Mesendoderm (in vitro differentiated cells): ENCODE results near the gene CPNE7.
A peak's percentile ranks its signal among the peaks of the same experiment; 100 is the strongest.

ENCODE experiments used
- DNase-seq: peaks from one replicate; pipeline ENCODE4 v3.0.0; 2013
- H2AK5ac ChIP-seq: 2 replicates; pipeline ENCODE4 v1.6.1; 2013; ENCODE audit warnings: low read length, inconsistent platforms
- H2BK120ac ChIP-seq: 2 replicates; pipeline ENCODE4 v1.6.1; 2013; ENCODE audit warnings: low read depth, mild to moderate bottlenecking, low read length, moderate library complexity, mixed read lengths
- H2BK15ac ChIP-seq: replicated peaks from 2 replicates; pipeline ENCODE4 v1.6.1; 2013; ENCODE audit warnings: low read depth, mild to moderate bottlenecking, moderate library complexity
- H2BK5ac ChIP-seq: 2 replicates; pipeline ENCODE4 v1.6.1; 2013; ENCODE audit warnings: low read length, inconsistent platforms
- H3K18ac ChIP-seq: 2 replicates; pipeline ENCODE4 v1.6.1; 2013; ENCODE audit warnings: mild to moderate bottlenecking, low read length, mixed read lengths
- H3K23ac ChIP-seq: one replicate; pipeline ENCODE4 v1.6.1; 2013; ENCODE audit warnings: low read length
- H3K27ac ChIP-seq: 2 replicates; pipeline ENCODE4 v1.5.1; 2013; ENCODE audit warnings: low read depth, mild to moderate bottlenecking, inconsistent platforms, low read length, moderate library complexity
- H3K27me3 ChIP-seq: 2 replicates; pipeline ENCODE4 v1.6.1; 2013; ENCODE audit warnings: low read length, control low read depth, mild to moderate bottlenecking, inconsistent platforms; ENCODE audit not compliant: insufficient read depth, poor library complexity
- H3K36me3 ChIP-seq: 2 replicates; pipeline ENCODE4 v1.6.1; 2013; ENCODE audit warnings: low read length, inconsistent platforms; ENCODE audit not compliant: control insufficient read depth, insufficient read depth
- H3K4ac ChIP-seq: one replicate; pipeline ENCODE4 v1.6.1; 2013; ENCODE audit warnings: low read depth, mild to moderate bottlenecking, low read length, moderate library complexity
- H3K4me1 ChIP-seq: 2 replicates; pipeline ENCODE4 v1.6.1; 2013; ENCODE audit warnings: low read depth, low read length, inconsistent platforms; ENCODE audit not compliant: control insufficient read depth
- H3K4me2 ChIP-seq: 2 replicates; pipeline ENCODE4 v1.6.1; 2013; ENCODE audit warnings: low read length
- H3K4me3 ChIP-seq: 2 replicates; pipeline ENCODE4 v1.5.1; 2013; ENCODE audit warnings: mild to moderate bottlenecking, low read length
- H3K56ac ChIP-seq: one replicate; pipeline ENCODE4 v1.6.1; 2013; ENCODE audit warnings: low read length
- H3K79me1 ChIP-seq: 2 replicates; pipeline ENCODE4 v1.6.1; 2013; ENCODE audit warnings: low read length, inconsistent platforms
- H3K79me2 ChIP-seq: 2 replicates; pipeline ENCODE4 v1.6.1; 2013; ENCODE audit warnings: mild to moderate bottlenecking, low read length; ENCODE audit not compliant: control insufficient read depth, insufficient read depth
- H3K9ac ChIP-seq: 2 replicates; pipeline ENCODE4 v1.6.1; 2013; ENCODE audit warnings: low read length, inconsistent platforms
- H4K5ac ChIP-seq: one replicate; pipeline ENCODE4 v1.6.1; 2013; ENCODE audit warnings: low read length
- H4K8ac ChIP-seq: one replicate; pipeline ENCODE4 v1.6.1; 2013; ENCODE audit warnings: low read depth, mild to moderate bottlenecking, control low read depth, low read length, moderate library complexity
- WGBS: extraction: QIAGEN DNeasy Blood & Tissue Kit; methylation state at CpG from one replicate; pipeline ENCODE4 v1.1.7; 2013; ENCODE audit warnings: low lambda C conversion rate, missing lambda C conversion rate; ENCODE audit not compliant: insufficient coverage; ENCODE audit errors: extremely low coverage; 5-methylcytosine and 5-hydroxymethylcytosine counted together

The CPNE7 gene

GRCh38 chr16:89595330-89596060, 19.9 kb downstream of the CPNE7 start:
- no peak overlapping the region for H4K5ac ChIP-seq
- H3K4me2 ChIP-seq, result no peak overlapping the region
- no peak overlapping the region for H3K27ac ChIP-seq
- no peak overlapping the region for H3K18ac ChIP-seq
- no peak overlapping the region for H2BK120ac ChIP-seq
- H2BK15ac ChIP-seq, result no peak overlapping the region
- H3K23ac ChIP-seq, result no peak overlapping the region
- no peak overlapping the region for H3K4me3 ChIP-seq
- no peak overlapping the region for H2AK5ac ChIP-seq
- WGBS, result no CpG with 5 or more reads among the region's 47 CpGs
- no peak overlapping the region for H3K56ac ChIP-seq
- H2BK5ac ChIP-seq, result no peak overlapping the region
- H3K4ac ChIP-seq, result no peak overlapping the region
- no peaks in the 10 kb centered on the region for H3K79me2 ChIP-seq
- H3K9ac ChIP-seq, result no peak overlapping the region
- no peaks in the 10 kb centered on the region for H3K27me3 ChIP-seq
- no peak overlapping the region for H4K8ac ChIP-seq
- DNase-seq, result no peak
- no peaks in the 10 kb centered on the region for H3K4me1 ChIP-seq
- no peaks in the 10 kb centered on the region for H3K79me1 ChIP-seq
- H3K36me3 ChIP-seq, result no peaks in the 10 kb centered on the region

DNA sequence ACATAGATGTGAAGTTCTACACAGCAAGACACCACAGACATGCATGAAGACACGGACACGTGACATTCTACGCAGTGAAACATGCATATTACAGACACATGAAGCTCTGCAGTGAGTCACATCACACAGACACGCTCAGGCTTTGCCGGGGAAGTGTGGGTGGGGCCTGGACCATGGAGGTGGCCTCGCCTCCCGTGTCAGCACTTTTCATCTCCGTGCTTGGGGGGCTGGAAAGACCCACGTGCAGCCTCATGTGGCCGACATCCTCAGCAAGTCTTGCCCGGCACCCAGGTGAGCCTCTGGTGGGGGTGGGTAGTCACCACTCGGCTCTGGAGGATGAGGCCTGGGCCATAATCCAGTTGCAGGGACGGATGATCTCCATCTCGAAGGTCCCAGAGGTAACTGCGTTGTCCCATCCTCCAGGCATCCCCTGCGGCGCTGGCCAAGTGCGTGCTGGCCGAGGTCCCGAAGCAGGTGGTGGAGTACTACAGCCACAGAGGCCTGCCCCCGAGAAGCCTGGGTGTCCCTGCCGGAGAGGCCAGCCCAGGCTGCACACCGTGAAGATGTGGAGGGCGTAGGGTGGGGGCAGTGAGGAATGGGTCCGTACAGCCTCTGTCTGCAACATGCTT, 20.6 kb downstream of the CPNE7 start:
- Histone ChIP-seq H4K8ac (no peak overlapping the region), H3K27me3 (no peaks in the 10 kb centered on the region), H3K56ac (no peak overlapping the region), H3K4me2 (no peak overlapping the region), H3K18ac (no peak overlapping the region), H3K4ac (no peak overlapping the region), H3K4me1 (no peaks in the 10 kb centered on the region), H3K79me2 (no peaks in the 10 kb centered on the region), H2BK15ac (no peak overlapping the region), H3K4me3 (no peak overlapping the region), H3K79me1 (no peaks in the 10 kb centered on the region), H4K5ac (no peak overlapping the region), H3K36me3 (no peaks in the 10 kb centered on the region), H3K23ac (no peak overlapping the region), H3K27ac (no peak overlapping the region), H2BK5ac (no peak overlapping the region), H3K9ac (no peak overlapping the region), H2AK5ac (no peak overlapping the region), H2BK120ac (no peak overlapping the region)
- no CpG with 5 or more reads among the region's 25 CpGs for WGBS
- DNase-seq, result no peak

DNA sequence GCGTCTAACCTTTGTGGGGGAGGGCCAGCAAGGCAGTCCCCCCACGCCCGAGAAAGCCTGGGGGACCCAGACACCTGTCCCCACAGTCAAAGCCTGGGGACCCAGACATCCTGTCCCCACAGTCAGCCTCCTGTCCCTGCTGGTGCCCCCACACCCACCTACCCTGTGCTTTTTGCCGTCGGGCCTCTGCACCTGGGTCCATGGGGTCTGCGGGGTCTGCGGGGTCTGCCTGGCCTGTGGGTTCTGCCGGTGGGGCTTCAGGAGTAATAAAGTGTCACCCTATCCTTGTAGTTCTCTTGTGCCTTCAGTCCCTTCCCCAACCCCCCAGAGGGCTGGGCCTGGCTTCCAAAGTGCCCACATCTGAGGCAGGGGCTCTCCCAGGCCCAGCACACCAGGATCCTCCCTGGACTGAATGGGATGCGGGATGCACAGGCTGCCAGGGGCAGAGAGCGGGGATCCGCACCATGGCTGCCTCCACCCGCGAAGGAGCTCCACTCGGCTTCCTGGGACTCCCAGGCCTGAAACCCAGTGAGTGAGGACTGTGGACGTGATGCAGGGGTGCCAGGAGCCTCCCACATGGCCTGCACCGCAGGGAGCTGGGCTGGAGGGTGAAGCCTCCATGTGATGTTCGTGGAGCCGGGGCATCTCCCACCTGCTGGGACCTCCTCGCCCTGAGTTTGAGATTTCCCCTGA, 21.5 kb downstream of the CPNE7 start:
- H3K79me1 ChIP-seq, result no peaks in the 10 kb centered on the region
- no peak for DNase-seq
- WGBS, result no CpG with 5 or more reads among the region's 19 CpGs
- H2BK120ac ChIP-seq, result no peak overlapping the region
- no peaks in the 10 kb centered on the region for H3K4me1 ChIP-seq
- no peak overlapping the region for H4K8ac ChIP-seq
- no peak overlapping the region for H3K4ac ChIP-seq
- no peak overlapping the region for H3K9ac ChIP-seq
- H2AK5ac ChIP-seq, result no peak overlapping the region
- no peaks in the 10 kb centered on the region for H3K27me3 ChIP-seq
- no peak overlapping the region for H3K4me2 ChIP-seq
- no peak overlapping the region for H2BK15ac ChIP-seq
- H3K4me3 ChIP-seq, result no peak overlapping the region
- H3K56ac ChIP-seq, result no peak overlapping the region
- no peak overlapping the region for H2BK5ac ChIP-seq
- H4K5ac ChIP-seq, result no peak overlapping the region
- no peak overlapping the region for H3K27ac ChIP-seq
- no peak overlapping the region for H3K23ac ChIP-seq
- H3K79me2 ChIP-seq, result no peaks in the 10 kb centered on the region
- no peaks in the 10 kb centered on the region for H3K36me3 ChIP-seq
- H3K18ac ChIP-seq, result no peak overlapping the region

DNA sequence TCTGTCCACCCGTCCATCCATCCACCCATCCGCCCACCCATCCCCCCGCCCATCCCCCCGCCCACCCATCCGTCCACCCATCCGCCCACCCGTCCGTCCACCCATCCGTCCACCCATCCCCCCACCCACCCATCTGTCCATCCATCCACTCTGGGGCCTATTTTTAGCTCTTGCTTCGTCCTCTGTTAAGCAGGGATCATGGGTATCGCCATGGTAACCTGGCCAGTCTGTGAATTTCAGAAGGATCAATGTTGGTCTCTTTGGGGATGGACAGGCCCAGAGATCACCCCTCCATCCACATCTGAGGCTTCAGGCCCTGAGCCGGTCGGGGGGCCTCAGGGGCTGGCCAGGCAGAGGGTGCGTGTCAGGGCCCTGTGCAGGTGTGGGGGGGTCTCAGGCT, 22.6 kb downstream of the CPNE7 start:
- DNase-seq, result peak; percentile 60
- Histone ChIP-seq H2BK15ac (no peak overlapping the region), H3K4me3 (no peak overlapping the region), H2BK120ac (no peak overlapping the region), H3K4me1 (peaks cover 3% of the 10 kb centered on the region), H3K56ac (no peak overlapping the region), H3K4ac (no peak overlapping the region), H3K27me3 (no peaks in the 10 kb centered on the region), H2AK5ac (no peak overlapping the region), H3K4me2 (no peak overlapping the region), H3K18ac (no peak overlapping the region), H3K79me1 (no peaks in the 10 kb centered on the region), H4K8ac (no peak overlapping the region), H3K79me2 (no peaks in the 10 kb centered on the region), H3K9ac (no peak overlapping the region), H3K36me3 (no peaks in the 10 kb centered on the region), H3K27ac (no peak overlapping the region), H3K23ac (no peak overlapping the region), H2BK5ac (no peak overlapping the region), H4K5ac (no peak overlapping the region)
- WGBS, result no CpG with 5 or more reads among the region's 14 CpGs

DNA sequence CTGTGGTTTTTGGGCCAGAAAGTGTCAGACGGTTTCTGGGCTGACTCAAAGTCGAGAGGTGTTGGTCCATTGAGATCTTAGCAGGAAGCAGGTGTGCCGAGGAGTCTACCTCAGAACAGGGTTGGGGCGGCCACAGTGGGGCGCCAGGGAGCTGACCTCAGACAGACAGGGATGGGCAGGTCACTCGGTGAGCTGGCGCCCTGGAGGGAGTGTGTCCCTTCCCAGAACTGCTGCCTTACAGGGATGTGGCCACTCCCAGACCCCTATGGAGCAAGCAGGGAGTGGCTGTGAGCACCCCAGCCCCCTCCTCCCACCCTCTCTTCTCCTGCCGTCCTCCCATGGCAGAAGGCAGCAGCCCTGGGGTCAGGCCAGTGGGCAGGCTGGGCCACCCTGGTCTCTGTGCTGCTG, 23.9 kb downstream of the CPNE7 start:
- Histone ChIP-seq H3K79me1 (no peaks in the 10 kb centered on the region), H4K8ac (no peak overlapping the region), H3K4me1 (peaks cover 3% of the 10 kb centered on the region), H2BK15ac (no peak overlapping the region), H3K18ac (no peak overlapping the region), H3K4ac (no peak overlapping the region), H3K9ac (no peak overlapping the region), H3K27ac (no peak overlapping the region), H3K56ac (no peak overlapping the region), H3K4me2 (no peak overlapping the region), H3K23ac (no peak overlapping the region), H4K5ac (no peak overlapping the region), H2BK120ac (no peak overlapping the region), H3K79me2 (no peaks in the 10 kb centered on the region), H2BK5ac (no peak overlapping the region), H3K4me3 (no peak overlapping the region), H2AK5ac (no peak overlapping the region), H3K36me3 (no peaks in the 10 kb centered on the region), H3K27me3 (no peaks in the 10 kb centered on the region)
- WGBS, result no CpG with 5 or more reads among the region's 8 CpGs
- DNase-seq, result peak; percentile 79
